ENCODE data around the gene RNF123. TPM values are rescaled to one million over a fixed set of nuclear protein-coding genes. Genes with fewer than 3 reads are reported as not detected.
"Not testable (repeated sequence)": the region's sequence is repeated elsewhere in the genome, so short reads cannot be mapped to it uniquely, and the experiment has no call there.

The RNF123 gene
- total RNA-seq, 1 experiment from 2014 or later = 71.9 TPM

DNA sequence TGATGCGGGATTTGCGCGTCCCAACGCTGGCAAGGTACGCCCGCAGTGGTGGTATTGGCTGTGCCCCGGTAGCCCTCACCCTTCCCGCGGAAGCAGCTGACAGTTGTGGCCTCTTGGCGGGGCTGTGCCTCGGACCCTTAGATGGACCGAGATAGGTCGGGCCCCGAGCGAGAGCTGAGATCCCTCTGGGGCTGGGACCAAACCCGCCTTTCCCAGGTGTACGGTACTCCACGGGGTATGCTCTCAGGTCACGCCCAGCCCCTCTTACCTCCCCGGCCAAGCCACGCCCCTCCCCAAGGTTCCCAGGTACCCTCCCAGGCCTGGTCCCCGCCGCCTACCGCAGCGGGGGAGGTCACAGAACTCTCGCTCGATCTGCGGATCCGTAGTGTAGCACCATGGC is 3.0 kb upstream of the RNF123 start:
- not testable (repeated sequence) for BruUV-seq (replicated peaks); H3K9me2 ChIP-seq (ENCODE audit: insufficient read depth)

DNA sequence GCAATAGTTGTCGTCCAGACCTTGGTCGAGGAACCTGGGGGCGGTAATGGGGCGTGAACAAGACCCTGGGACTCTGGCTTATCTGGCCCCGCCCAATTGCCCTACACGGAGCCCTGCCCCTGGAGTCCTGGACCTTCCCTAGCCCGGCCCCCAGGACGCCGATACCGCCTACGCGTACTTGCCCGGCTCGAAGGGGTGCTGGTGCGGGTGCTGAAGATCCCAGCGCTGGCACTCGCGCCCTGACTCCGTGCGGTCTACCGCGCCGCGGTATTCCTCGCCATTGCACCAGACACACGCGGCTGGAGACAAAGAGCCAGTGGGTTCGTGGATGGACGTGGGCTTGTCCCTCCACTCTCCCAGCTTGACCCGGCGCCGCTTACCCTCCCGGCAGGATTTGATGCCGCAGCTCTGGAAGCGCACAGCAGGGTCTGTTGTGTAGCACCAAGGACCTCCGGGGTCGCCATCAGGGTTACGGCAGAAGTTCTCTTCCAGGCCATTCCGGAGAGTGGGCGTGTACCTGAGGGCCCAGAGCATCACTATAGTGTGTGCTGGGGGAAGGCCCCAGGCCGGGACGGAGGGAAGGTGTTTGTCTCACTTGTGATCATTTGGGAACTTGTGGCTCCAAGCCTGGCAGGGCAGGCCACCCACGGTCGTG is 2.5 kb upstream of the RNF123 start:
- H3K27me3 ChIP-seq (ENCODE audit: insufficient read depth, low read length); H3K9ac ChIP-seq (ENCODE audit: low read length); ATAC-seq; H3K9me3 ChIP-seq (ENCODE audit: control insufficient read depth in 1 of 2, insufficient read depth in 1 of 2, low read depth in 1 of 2, low read length in 2 of 2); H3K9me2 ChIP-seq (ENCODE audit: insufficient read depth); RAD21 ChIA-PET (ENCODE audit: low non-redundant PET in 1 of 2, low total read pairs in 2 of 2, uncharacterized antibody in 2 of 2, unreplicated experiment in 2 of 2); intact Hi-C loops (cut with micrococcal nuclease); BruUV-seq (replicated peaks); H3K4me3 ChIP-seq (replicated peaks in 1 of 2; ENCODE audit: low read depth in 1 of 2, low read length in 2 of 2); DNase-seq (ENCODE audit: low read depth, low spot score); H3K4me2 ChIP-seq (ENCODE audit: low read length); POLR2A ChIA-PET; H2AFZ ChIP-seq (ENCODE audit: low read depth, low read length, poor library complexity, severe bottlenecking); CTCF ChIA-PET; H3K27ac ChIP-seq (ENCODE audit: low read depth, low read length); H4K20me1 ChIP-seq (ENCODE audit: insufficient read depth): not testable (repeated sequence)
- Histone ChIP-seq H3K4me1 (ENCODE audit: control insufficient read depth in 1 of 2, insufficient read depth in 2 of 2, low read length in 2 of 2) (peaks cover 4 to 14% of the 10 kb centered on the region in 2 experiments; a peak in 3 of 4 replicates), H3K79me2 (ENCODE audit: insufficient read depth, low read length) (peaks cover 15% of the 10 kb centered on the region), H3K36me3 (ENCODE audit: control insufficient read depth in 1 of 2, insufficient read depth in 2 of 2, low read length in 2 of 2) (peaks cover 4 to 12% of the 10 kb centered on the region in 2 experiments; a peak in 2 of 4 replicates)

More for the DNA sequence above, 3.0 kb upstream of the RNF123 start:
- H3K27me3 ChIP-seq (ENCODE audit: insufficient read depth, low read length); H3K9me3 ChIP-seq (ENCODE audit: control insufficient read depth in 1 of 2, insufficient read depth in 1 of 2, low read depth in 1 of 2, low read length in 2 of 2); H3K9ac ChIP-seq (ENCODE audit: low read length); intact Hi-C loops (cut with micrococcal nuclease); H3K27ac ChIP-seq (ENCODE audit: low read depth, low read length); CTCF ChIA-PET; H2AFZ ChIP-seq (ENCODE audit: low read depth, low read length, poor library complexity, severe bottlenecking); RAD21 ChIA-PET (ENCODE audit: low non-redundant PET in 1 of 2, low total read pairs in 2 of 2, uncharacterized antibody in 2 of 2, unreplicated experiment in 2 of 2); H3K4me3 ChIP-seq (replicated peaks in 1 of 2; ENCODE audit: low read depth in 1 of 2, low read length in 2 of 2); POLR2A ChIA-PET; H4K20me1 ChIP-seq (ENCODE audit: insufficient read depth); DNase-seq (ENCODE audit: low read depth, low spot score); H3K4me2 ChIP-seq (ENCODE audit: low read length): not testable (repeated sequence)
- peak; percentile 5; the same call in 1 of the 2 replicates for ATAC-seq
- Histone ChIP-seq H3K79me2 (ENCODE audit: insufficient read depth, low read length) (peaks cover 15% of the 10 kb centered on the region), H3K4me1 (ENCODE audit: control insufficient read depth in 1 of 2, insufficient read depth in 2 of 2, low read length in 2 of 2) (peaks cover 4 to 14% of the 10 kb centered on the region in 2 experiments; a peak in 3 of 4 replicates), H3K36me3 (ENCODE audit: control insufficient read depth in 1 of 2, insufficient read depth in 2 of 2, low read length in 2 of 2) (peaks cover 5 to 16% of the 10 kb centered on the region in 2 experiments; a peak in 2 of 4 replicates)

DNA sequence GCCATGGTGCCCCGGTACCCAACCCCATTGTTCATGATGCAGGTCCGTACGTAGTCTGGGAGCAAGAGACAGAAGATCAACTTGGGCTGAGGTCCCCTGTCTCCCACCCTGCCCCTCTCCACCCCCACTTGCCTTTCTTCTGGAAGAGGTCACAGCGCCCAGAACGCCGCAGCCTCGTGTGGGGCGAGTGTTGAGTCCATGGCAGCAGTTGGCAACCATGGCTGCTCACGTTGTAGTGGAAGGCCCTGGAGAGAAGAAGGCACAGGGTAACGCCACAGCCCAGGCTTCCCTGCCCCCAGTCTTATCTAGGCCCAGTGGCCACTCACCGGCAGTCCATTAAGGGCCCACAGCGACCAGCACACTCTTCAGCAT is 1.9 kb upstream of the RNF123 start:
- intact Hi-C loops (cut with micrococcal nuclease); H3K27ac ChIP-seq (ENCODE audit: low read depth, low read length); CTCF ChIA-PET; H3K4me3 ChIP-seq (replicated peaks in 1 of 2; ENCODE audit: low read depth in 1 of 2, low read length in 2 of 2); POLR2A ChIA-PET; H3K9me2 ChIP-seq (ENCODE audit: insufficient read depth); H2AFZ ChIP-seq (ENCODE audit: low read depth, low read length, poor library complexity, severe bottlenecking); ATAC-seq; H3K27me3 ChIP-seq (ENCODE audit: insufficient read depth, low read length); RAD21 ChIA-PET (ENCODE audit: low non-redundant PET in 1 of 2, low total read pairs in 2 of 2, uncharacterized antibody in 2 of 2, unreplicated experiment in 2 of 2); BruUV-seq (replicated peaks); H3K9ac ChIP-seq (ENCODE audit: low read length); H3K9me3 ChIP-seq (ENCODE audit: control insufficient read depth in 1 of 2, insufficient read depth in 1 of 2, low read depth in 1 of 2, low read length in 2 of 2); DNase-seq (ENCODE audit: low read depth, low spot score); H3K4me2 ChIP-seq (ENCODE audit: low read length); H4K20me1 ChIP-seq (ENCODE audit: insufficient read depth): not testable (repeated sequence)
- Histone ChIP-seq H3K36me3 (ENCODE audit: control insufficient read depth in 1 of 2, insufficient read depth in 2 of 2, low read length in 2 of 2) (peaks cover 3 to 12% of the 10 kb centered on the region in 2 experiments; a peak in 2 of 4 replicates), H3K4me1 (ENCODE audit: control insufficient read depth in 1 of 2, insufficient read depth in 2 of 2, low read length in 2 of 2) (peaks cover 4 to 14% of the 10 kb centered on the region in 2 experiments; a peak in 3 of 4 replicates), H3K79me2 (ENCODE audit: insufficient read depth, low read length) (peaks cover 15% of the 10 kb centered on the region)

DNA sequence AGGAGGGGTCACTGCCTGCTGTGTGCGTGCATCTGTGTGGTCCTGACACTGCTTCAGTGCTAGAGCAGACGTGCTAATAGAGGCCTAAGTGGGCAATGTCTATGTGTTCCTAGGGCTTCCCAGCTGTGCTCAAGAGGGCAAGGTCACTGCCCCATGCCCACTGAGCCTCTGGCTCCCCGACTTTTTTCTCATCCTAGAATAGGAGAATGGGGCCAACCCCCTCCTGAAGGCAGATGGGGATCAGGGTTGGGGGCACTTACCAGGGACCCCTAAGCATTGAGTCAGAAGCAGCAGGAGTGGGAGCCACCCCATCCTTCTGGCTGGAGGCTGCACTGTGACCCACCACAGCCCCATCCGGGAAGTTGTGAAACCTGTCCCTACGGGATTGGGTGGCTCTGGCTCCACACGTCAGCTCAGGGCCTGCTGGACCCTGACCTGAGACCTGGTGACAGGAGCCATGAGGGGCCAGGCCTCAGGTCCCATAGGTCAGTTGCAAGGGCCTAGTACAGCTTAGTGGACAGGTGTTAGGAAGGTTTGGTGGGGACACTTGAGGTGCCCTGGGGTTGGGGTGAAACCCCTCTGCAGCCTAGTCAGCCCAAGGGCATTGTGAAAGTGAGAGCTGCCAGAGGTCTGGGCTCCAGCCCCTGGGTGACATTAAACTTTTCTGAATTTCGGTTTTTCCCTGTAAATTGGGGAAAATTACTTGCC is 865 bp upstream of the RNF123 start:
- peaks cover 4 to 14% of the 10 kb centered on the region in 2 experiments; a peak in 3 of 4 replicates for H3K4me1 ChIP-seq (ENCODE audit: control insufficient read depth in 1 of 2, insufficient read depth in 2 of 2, low read length in 2 of 2)
- POLR2A ChIA-PET; H3K36me3 ChIP-seq (ENCODE audit: control insufficient read depth in 1 of 2, insufficient read depth in 2 of 2, low read length in 2 of 2); H3K27me3 ChIP-seq (ENCODE audit: insufficient read depth, low read length); H2AFZ ChIP-seq (ENCODE audit: low read depth, low read length, poor library complexity, severe bottlenecking); H3K9me2 ChIP-seq (ENCODE audit: insufficient read depth); RAD21 ChIA-PET (ENCODE audit: low non-redundant PET in 1 of 2, low total read pairs in 2 of 2, uncharacterized antibody in 2 of 2, unreplicated experiment in 2 of 2); intact Hi-C loops (cut with micrococcal nuclease); DNase-seq (ENCODE audit: low read depth, low spot score); H3K9me3 ChIP-seq (ENCODE audit: control insufficient read depth in 1 of 2, insufficient read depth in 1 of 2, low read depth in 1 of 2, low read length in 2 of 2); CTCF ChIA-PET; BruUV-seq (replicated peaks); H4K20me1 ChIP-seq (ENCODE audit: insufficient read depth): not testable (repeated sequence)
- H3K79me2 ChIP-seq (ENCODE audit: insufficient read depth, low read length) = peaks cover 15% of the 10 kb centered on the region
- H3K4me2 ChIP-seq (ENCODE audit: low read length) = peak overlapping the region; percentile 87
- H3K27ac ChIP-seq (ENCODE audit: low read depth, low read length) = peak overlapping the region; percentile 66
- peak overlapping the region; percentile 89 to 97 for H3K4me3 ChIP-seq (replicated peaks in 1 of 2; ENCODE audit: low read depth in 1 of 2, low read length in 2 of 2)
- ATAC-seq = peak; percentile 2; the same call in 1 of the 2 replicates
- H3K9ac ChIP-seq (ENCODE audit: low read length) = peak overlapping the region; percentile 91

All from HCT116 (cell line).